ENCODE data around the gene GPR137.

DNA sequence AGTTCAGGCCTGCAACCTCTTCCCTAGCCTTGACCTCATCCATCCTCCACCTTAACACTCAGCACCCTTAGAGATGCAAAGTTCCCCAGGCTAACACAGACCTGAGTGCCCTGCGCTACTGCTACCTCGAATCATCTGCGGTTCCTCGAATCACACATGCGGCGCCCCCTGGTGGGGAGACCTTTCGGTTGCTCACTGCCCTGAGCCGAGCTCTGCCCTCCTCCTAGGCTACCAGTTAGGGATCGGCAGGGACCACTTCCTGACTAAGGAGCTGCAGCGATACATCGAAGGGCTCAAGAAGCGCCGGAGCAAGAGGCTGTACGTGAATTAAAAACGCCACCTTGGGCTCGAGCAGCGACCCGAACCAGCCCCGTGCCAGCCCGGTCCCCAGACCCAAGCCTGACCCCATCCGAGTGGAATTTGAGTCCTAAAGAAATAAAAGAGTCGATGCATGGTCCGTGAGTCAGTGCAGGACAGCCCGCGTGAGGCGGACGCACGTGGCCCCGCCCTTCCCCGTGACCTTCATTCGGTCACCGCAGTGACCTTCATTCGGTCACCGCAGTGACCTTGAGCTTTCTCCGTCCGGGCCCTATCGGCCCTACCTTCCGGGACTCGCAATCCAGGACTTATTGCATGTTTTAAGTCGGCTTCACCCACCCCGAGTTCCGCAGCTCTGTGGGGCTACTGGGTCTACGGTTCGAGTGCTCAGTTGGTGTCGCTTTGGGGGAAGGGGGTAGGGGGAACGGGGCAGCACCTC, 18.8 kb downstream of the GPR137 start:
- TF ChIP-seq TAF1 (IDR thresholded peaks at IDR 0.05; ENCODE audit: borderline replicate concordance, insufficient read depth, low read length) (no peak), POLR2AphosphoS5 (IDR thresholded peaks at IDR 0.05; ENCODE audit: low read depth, low read length) (peak; percentile 80), SIN3A (IDR thresholded peaks at IDR 0.05; ENCODE audit: borderline replicate concordance, insufficient read depth, low read length) (0 out of 2 replicates have a peak, but pooled peaks have one; percentile 29)
- TF ChIP-seq, protein P1, sequence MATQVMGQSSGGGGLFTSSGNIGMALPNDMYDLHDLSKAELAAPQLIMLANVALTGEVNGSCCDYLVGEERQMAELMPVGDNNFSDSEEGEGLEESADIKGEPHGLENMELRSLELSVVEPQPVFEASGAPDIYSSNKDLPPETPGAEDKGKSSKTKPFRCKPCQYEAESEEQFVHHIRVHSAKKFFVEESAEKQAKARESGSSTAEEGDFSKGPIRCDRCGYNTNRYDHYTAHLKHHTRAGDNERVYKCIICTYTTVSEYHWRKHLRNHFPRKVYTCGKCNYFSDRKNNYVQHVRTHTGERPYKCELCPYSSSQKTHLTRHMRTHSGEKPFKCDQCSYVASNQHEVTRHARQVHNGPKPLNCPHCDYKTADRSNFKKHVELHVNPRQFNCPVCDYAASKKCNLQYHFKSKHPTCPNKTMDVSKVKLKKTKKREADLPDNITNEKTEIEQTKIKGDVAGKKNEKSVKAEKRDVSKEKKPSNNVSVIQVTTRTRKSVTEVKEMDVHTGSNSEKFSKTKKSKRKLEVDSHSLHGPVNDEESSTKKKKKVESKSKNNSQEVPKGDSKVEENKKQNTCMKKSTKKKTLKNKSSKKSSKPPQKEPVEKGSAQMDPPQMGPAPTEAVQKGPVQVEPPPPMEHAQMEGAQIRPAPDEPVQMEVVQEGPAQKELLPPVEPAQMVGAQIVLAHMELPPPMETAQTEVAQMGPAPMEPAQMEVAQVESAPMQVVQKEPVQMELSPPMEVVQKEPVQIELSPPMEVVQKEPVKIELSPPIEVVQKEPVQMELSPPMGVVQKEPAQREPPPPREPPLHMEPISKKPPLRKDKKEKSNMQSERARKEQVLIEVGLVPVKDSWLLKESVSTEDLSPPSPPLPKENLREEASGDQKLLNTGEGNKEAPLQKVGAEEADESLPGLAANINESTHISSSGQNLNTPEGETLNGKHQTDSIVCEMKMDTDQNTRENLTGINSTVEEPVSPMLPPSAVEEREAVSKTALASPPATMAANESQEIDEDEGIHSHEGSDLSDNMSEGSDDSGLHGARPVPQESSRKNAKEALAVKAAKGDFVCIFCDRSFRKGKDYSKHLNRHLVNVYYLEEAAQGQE (IDR thresholded peaks at IDR 0.05; ENCODE audit: insufficient read depth in 1 of 2, low read depth in 2 of 2, low read length in 2 of 2): no peak
